ENCODE measurements around the gene RETREG1. TPM values are rescaled to one million over a fixed set of nuclear protein-coding genes. Genes with fewer than 3 reads are reported as not detected.

RETREG1 gene
- total and polyA plus RNA-seq, 2 of the 13 experiments (the other 11 are each of a cell fraction or from before 2014, with no cell fraction given) = 0.07 TPM; not detected in 1

- no peak for TF ChIP-seq ATF6 (CRISPR knock-in tag; conservative IDR thresholded peaks at IDR 0.05)
- TF ChIP-seq, protein P1, sequence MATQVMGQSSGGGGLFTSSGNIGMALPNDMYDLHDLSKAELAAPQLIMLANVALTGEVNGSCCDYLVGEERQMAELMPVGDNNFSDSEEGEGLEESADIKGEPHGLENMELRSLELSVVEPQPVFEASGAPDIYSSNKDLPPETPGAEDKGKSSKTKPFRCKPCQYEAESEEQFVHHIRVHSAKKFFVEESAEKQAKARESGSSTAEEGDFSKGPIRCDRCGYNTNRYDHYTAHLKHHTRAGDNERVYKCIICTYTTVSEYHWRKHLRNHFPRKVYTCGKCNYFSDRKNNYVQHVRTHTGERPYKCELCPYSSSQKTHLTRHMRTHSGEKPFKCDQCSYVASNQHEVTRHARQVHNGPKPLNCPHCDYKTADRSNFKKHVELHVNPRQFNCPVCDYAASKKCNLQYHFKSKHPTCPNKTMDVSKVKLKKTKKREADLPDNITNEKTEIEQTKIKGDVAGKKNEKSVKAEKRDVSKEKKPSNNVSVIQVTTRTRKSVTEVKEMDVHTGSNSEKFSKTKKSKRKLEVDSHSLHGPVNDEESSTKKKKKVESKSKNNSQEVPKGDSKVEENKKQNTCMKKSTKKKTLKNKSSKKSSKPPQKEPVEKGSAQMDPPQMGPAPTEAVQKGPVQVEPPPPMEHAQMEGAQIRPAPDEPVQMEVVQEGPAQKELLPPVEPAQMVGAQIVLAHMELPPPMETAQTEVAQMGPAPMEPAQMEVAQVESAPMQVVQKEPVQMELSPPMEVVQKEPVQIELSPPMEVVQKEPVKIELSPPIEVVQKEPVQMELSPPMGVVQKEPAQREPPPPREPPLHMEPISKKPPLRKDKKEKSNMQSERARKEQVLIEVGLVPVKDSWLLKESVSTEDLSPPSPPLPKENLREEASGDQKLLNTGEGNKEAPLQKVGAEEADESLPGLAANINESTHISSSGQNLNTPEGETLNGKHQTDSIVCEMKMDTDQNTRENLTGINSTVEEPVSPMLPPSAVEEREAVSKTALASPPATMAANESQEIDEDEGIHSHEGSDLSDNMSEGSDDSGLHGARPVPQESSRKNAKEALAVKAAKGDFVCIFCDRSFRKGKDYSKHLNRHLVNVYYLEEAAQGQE (IDR thresholded peaks at IDR 0.05; ENCODE audit: borderline replicate concordance in 1 of 2, low read depth in 1 of 2, low read length in 2 of 2) = no peak
These were observed 68.7 kb downstream of the RETREG1 start (continued) for GRCh38 chr5:16548115-16548514.

- ChIA-PET POLR2A (no interaction called here), CTCF (ENCODE audit: low intra/inter-chr PET ratio, low total read pairs) (no interaction called here)
- H3K4me1 ChIP-seq (ENCODE audit: insufficient read depth, low read length) = no peaks in the 10 kb centered on the region
- H3K4me2 ChIP-seq (ENCODE audit: low read depth, low read length) = no peak overlapping the region
- intact Hi-C loops (cut with micrococcal nuclease; ENCODE audit: unreplicated experiment) = no loop called here
- in situ Hi-C loops (cut with HindIII; ENCODE audit: extremely low pct_ligation_motif_present, low pct_unique_long_range_greater_than_20kb) = no loop called here
- no peak for FAIRE-seq
- BruUV-seq (replicated peaks) = no TSS peak
- 24% methylated on average over 8 of the region's 8 CpGs for WGBS (ENCODE audit: low lambda C conversion rate)
- no peak for ATAC-seq
- no peaks in the 10 kb centered on the region for H4K20me1 ChIP-seq (ENCODE audit: insufficient read depth, low read length)
- no peaks in the 10 kb centered on the region for H3K9me3 ChIP-seq (ENCODE audit: low read length)
- H3K27me3 ChIP-seq (ENCODE audit: control insufficient read depth in 1 of 2, insufficient read depth in 2 of 2, low read length in 2 of 2) = no peaks in the 10 kb centered on the region
- no peak overlapping the region for H3K27ac ChIP-seq (ENCODE audit: extremely low read length, insufficient read depth, low read length)
- no peak overlapping the region for H3K9ac ChIP-seq (ENCODE audit: insufficient read depth, low read depth, low read length)
- TF ChIP-seq THAP7 (CRISPR knock-in tag; IDR thresholded peaks at IDR 0.05) = no peak
- TF ChIP-seq BRD4 (CRISPR knock-in tag; IDR thresholded peaks at IDR 0.05) = no peak
- TF ChIP-seq CREM (IDR thresholded peaks at IDR 0.05) = no peak
- no peak for TF ChIP-seq CREM (CRISPR knock-in tag; IDR thresholded peaks at IDR 0.05)
- no peak for TF ChIP-seq SP140L (CRISPR knock-in tag; IDR thresholded peaks at IDR 0.05; ENCODE audit: borderline replicate concordance)
- TF ChIP-seq, protein P2, sequence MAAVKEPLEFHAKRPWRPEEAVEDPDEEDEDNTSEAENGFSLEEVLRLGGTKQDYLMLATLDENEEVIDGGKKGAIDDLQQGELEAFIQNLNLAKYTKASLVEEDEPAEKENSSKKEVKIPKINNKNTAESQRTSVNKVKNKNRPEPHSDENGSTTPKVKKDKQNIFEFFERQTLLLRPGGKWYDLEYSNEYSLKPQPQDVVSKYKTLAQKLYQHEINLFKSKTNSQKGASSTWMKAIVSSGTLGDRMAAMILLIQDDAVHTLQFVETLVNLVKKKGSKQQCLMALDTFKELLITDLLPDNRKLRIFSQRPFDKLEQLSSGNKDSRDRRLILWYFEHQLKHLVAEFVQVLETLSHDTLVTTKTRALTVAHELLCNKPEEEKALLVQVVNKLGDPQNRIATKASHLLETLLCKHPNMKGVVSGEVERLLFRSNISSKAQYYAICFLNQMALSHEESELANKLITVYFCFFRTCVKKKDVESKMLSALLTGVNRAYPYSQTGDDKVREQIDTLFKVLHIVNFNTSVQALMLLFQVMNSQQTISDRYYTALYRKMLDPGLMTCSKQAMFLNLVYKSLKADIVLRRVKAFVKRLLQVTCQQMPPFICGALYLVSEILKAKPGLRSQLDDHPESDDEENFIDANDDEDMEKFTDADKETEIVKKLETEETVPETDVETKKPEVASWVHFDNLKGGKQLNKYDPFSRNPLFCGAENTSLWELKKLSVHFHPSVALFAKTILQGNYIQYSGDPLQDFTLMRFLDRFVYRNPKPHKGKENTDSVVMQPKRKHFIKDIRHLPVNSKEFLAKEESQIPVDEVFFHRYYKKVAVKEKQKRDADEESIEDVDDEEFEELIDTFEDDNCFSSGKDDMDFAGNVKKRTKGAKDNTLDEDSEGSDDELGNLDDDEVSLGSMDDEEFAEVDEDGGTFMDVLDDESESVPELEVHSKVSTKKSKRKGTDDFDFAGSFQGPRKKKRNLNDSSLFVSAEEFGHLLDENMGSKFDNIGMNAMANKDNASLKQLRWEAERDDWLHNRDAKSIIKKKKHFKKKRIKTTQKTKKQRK (IDR thresholded peaks at IDR 0.05; ENCODE audit: low read length) = no peak
- TF ChIP-seq CCAR2 (optimal IDR thresholded peaks at IDR 0.05; ENCODE audit: low read depth, low read length) = no peak
- TF ChIP-seq ZNF569 (CRISPR knock-in tag; IDR thresholded peaks at IDR 0.05; ENCODE audit: borderline replicate concordance) = no peak
- TF ChIP-seq ZNF20 (CRISPR knock-in tag; IDR thresholded peaks at IDR 0.05) = no peak
- TF ChIP-seq ZNF253 (CRISPR knock-in tag; IDR thresholded peaks at IDR 0.05; ENCODE audit: borderline replicate concordance) = no peak
- no peak for TF ChIP-seq ZNF383 (CRISPR knock-in tag; IDR thresholded peaks at IDR 0.05; ENCODE audit: borderline replicate concordance)
- DNase-seq (ENCODE audit: low spot score) = no peak
- H3K36me3 ChIP-seq (replicated peaks in 1 of 2; ENCODE audit: control insufficient read depth in 1 of 2, insufficient read depth in 2 of 2, low read length in 2 of 2) = no peaks in the 10 kb centered on the region
- no peaks in the 10 kb centered on the region for H3K79me2 ChIP-seq (ENCODE audit: insufficient read depth, low read length)
- H2AFZ ChIP-seq (ENCODE audit: low read length) = no peak overlapping the region
- H3K4me3 ChIP-seq (replicated peaks in 1 of 3; ENCODE audit: insufficient read depth in 1 of 3, low read depth in 2 of 3, low read length in 3 of 3) = no peak overlapping the region
These were observed 69.5 kb downstream of the RETREG1 start for GRCh38 chr5:16547200-16547842.

Measured in HepG2 (cell line).